NAMALWA (cell line): Measurements from ENCODE around the gene B4GALT1.
"Not testable (repeated sequence)": the region's sequence is repeated elsewhere in the genome, so short reads cannot be mapped to it uniquely, and the experiment has no call there.

Experiments used
- DNase-seq: peaks from one replicate; pipeline ENCODE4 v3.0.0-alpha.2; 2015; ENCODE audit warnings: low spot score

B4GALT1 gene

GRCh38 chr9:33184963-33185362, 17.8 kb upstream of the B4GALT1 start:
- no peak for DNase-seq

DNA sequence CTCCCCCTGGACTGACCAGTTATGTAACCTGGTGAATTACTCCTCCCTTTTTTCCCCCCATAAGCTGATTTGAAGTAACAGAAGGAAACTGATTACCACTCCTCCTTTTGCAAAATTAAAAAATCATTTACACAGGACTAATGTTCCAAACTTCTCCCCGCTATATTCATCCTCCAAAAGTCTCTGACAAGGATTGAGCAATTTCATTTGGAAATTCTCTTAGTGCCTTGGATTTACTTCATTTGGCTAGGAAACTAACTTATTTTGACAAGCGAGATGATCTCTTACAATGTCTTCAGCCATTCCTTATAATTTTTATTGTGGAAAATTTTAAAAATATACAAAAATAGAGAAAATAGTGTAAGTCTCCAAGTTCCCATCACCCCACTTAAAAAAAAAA, 15.4 kb upstream of the B4GALT1 start:
- DNase-seq, result no peak

GRCh38 chr9:33180526-33181184, 13.5 kb upstream of the B4GALT1 start:
- DNase-seq, result no peak

- DNase-seq, result no peak
Measured at GRCh38 chr9:33178972-33179697, 12.0 kb upstream of the B4GALT1 start.

DNA sequence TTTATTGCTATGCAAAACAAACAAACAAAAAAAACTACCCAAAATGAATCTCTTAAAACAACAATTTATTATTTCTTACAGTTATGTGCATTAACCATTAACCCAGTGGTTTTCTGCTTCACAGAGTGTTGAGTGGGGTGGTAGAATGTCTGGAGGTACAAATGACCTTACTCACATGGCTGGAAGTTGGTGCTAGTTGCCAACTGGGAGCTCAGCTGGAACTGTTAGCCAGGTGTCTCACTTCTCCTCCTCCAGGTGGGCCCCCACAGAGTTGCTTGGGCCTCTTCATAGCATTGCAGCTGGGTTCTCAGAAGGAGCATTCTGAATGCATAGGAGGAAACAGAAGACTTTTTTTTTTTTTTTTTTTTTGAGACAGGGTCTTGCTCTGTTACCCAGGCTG, 10.5 kb upstream of the B4GALT1 start:
- peak; percentile 58 for DNase-seq

- DNase-seq, result no peak
Measured at GRCh38 chr9:33177086-33177485, 9.9 kb upstream of the B4GALT1 start.

GRCh38 chr9:33175649-33176325, 8.7 kb upstream of the B4GALT1 start:
- DNase-seq, result no peak

- DNase-seq, result no peak
Measured at GRCh38 chr9:33172256-33173238, 5.4 kb upstream of the B4GALT1 start.

- peak; percentile 30 for DNase-seq
Measured at GRCh38 chr9:33170464-33171415, 3.6 kb upstream of the B4GALT1 start.

GRCh38 chr9:33168941-33169544, 1.9 kb upstream of the B4GALT1 start:
- DNase-seq, result peak; percentile 26

GRCh38 chr9:33167972-33168461, 881 bp upstream of the B4GALT1 start:
- DNase-seq, result peak; percentile 67

DNA sequence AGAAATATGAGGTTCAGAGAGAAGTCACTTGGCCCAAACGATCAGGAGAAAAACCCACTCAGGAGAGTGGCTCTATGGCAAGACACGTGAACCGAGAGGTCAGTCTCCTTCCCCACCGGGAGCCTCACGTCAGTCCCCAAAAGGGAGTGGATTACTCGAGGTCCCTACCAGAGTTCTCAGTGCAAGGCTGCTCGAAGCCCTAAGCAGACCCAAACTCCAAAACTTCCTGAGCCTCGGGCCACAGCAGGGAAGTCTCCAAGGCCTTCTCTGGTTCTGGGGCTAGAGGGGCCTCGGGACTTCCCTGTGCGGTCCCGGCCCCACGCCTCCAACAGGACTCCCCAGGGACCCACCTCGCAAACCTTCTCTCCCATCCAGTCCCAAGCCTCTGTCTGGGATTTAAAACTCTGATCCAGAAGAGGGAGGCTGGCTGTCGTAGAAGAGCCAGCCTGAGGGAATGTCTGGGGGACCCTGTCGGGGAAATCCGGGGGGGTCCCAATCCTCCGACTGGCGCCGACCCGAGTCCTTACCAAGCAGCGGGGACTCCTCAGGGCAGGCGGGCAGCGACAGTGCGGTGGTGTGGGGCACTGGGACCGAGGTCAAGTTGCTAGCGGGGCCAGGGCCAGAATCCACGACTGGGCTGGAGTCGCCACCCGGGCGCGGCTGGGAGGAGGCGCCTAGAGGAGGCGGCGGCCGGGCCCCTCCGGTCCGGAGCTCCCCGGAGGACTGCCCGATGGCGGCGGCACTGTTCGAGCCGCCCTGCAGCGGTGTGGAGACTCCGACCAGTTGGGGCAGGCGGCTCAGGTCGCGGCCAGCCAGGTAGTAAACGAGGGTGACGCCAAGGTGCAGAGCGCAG, 679 bp downstream of the B4GALT1 start:
- peak; percentile 50 for DNase-seq

DNA sequence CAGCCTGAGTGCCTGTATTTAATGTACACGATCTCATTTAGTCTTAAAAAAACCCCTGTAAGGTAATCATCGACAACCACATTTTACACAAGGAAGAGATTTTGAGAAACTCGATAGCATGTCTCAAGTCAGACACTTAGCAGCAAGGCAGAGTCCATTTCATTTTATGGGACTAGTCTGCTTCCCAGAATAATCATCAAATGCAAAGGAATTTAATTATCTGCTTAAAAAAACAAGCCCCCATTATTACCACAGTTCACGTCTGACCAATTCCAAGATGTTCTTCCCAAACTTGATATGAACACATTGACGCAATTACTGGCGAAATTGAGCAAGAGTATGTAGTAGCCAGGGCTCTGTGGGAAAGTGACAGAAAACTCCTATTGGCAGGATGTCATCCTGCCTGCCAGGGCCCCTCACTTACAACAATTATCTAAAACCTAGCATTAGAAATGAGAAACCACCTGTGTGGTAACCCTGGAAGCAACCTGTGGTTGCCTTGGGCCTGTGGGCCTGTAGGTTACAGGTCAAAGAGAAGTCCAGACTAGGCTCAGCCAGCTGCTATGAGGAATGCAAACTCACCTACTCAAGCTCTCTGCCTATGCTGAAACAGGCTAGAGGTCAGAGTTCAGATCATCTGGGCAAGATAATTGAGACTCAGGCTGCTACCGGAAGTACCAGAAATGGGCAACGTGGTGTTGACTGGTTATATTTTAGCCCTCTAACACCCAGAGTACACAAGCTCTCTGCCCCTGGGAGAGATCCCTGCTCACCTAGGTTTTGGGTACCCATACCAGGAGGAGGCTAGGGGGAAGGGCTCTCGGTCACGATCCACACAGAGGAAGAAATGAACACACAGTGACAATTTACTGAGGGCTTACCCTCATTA, 1.6 kb downstream of the B4GALT1 start:
- peak; percentile 77 for DNase-seq

GRCh38 chr9:33164921-33165262, 2.2 kb downstream of the B4GALT1 start:
- not testable (repeated sequence) for DNase-seq

DNA sequence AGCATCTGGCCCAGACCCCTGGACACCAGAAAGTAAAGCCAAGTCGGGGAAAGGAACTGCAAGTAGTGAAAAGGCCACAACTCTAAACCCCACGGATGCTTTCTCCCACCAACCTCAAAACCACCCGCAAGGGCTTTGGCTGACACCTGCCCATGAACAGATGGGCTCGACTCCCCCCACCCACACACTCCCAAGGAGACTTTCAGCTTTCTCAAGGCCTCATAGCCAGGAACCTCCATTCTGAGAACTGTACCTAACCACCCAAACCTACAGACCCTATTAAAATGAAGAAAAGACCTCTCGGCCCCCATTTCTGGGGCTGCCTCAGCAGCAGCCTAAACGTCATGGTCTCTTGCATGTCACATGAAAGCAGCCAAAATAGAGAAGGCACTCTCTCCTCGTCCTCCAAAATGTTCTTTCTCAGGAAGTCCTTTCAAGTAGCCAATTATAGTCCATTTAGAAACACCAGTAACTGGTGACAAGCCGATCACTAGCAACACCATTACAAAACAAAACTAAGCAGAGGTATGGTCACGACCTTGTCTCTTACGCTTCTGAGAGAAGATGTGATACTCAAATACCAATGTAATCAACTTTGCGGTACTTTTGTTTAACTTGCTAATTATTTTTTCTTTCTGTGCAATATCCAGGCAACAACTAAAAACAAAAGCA, 2.9 kb downstream of the B4GALT1 start:
- peak; percentile 72 for DNase-seq

GRCh38 chr9:33163433-33164137, 3.6 kb downstream of the B4GALT1 start:
- DNase-seq, result no peak

DNA sequence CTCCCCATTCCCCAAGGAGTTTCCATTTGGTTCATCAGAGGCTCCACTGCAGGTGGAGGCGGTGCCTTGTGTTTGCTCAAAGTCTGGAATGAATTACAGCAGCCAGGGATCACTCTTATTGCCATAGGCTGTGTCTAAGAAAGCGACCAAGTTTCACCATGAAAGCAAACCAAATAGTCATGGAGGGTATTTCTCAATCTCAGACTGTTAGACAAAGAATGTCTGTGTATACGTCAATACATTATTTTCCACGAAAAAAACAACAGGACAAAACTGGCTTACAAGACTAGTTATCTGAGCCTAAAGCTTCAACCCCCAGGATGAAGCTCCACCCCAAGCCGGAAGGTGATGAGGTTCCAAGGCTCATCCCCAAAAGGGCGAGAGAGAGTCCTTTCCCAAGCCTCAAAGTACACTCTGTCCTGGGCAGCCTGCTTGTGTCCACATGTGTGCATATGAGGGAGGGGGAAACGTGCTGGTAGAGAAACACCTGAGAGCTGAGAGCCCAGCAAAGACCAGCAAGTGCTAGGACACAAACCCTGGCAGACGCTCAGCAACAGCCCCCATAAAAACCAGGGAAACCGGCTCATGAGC, 4.3 kb downstream of the B4GALT1 start:
- no peak for DNase-seq
